ENCODE results near the gene APOL4. TPM values are rescaled to one million over a fixed set of nuclear protein-coding genes. Genes with fewer than 3 reads are reported as not detected.
"Not testable (repeated sequence)": the region's sequence is repeated elsewhere in the genome, so short reads cannot be mapped to it uniquely, and the experiment has no call there.

The APOL4 gene
- total RNA-seq, 1 experiment from 2014 or later = not detected

DNA sequence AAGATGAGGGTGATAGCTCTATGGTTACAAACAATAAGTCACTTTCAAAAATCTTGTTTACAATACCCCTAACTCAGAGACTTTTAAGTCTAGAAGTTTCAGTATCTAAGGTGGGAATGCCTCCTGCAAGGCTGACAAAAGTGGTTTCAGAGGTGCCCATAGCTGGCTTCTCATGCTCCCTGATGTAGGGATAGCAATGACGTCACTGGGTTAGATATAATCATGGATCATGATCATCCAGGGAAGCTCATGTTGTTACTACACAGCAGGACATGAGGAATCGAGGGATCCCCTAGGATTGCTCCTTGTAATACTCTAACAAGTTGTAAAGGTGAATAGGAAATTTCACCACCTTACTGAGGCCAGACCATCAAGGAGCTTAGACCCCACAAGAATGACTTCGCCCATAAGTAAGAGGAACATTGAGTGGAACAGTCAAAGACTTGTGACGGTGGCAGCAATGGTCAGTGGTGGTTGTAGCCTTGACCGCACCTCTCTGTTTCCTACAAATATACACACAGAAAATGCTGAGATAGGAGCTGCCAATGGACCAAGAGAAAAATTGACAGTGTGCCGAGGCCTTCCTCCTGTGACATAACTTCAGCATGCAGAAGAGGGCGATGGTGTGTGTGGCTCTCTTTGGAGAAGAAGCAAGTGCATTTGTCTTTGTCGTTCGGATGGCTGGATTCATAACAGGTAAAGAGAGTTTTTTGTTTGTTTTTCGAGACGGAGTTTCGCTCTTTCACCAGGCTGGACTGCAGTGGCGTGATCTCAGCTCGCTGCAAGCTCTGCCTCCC, 15.6 kb downstream of the APOL4 start:
- DNase-seq (ENCODE audit: low read depth) = no peak

DNA sequence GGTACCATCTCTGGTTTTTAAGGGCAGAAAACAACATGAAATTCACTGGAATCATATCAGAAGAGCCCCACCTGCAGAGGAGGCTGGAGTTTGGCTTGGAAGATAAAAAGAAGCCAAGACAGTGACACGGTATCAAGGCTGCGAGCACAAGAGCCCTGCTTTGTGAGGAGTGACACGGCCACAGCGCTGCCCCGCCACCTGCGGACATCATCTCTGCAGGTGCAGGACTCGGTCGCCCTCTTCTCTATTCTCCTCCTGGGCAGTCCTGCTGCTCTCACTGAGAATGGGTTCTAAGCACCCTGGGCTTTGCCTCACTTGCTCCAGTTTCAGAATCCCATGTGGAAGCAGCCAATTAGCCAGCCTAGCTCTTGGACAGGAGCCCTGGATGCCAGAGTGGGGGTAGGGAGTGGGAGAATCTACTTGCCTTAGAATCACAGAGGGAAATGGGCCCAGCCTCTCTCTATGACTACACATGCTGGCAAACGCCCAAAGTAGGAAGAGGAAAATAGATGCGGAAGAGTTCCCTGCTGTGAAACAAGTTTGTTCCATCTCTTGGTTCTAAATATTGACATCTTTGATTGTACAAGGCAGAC, 17.1 kb downstream of the APOL4 start:
- DNase-seq (ENCODE audit: low read depth) = no peak

DNA sequence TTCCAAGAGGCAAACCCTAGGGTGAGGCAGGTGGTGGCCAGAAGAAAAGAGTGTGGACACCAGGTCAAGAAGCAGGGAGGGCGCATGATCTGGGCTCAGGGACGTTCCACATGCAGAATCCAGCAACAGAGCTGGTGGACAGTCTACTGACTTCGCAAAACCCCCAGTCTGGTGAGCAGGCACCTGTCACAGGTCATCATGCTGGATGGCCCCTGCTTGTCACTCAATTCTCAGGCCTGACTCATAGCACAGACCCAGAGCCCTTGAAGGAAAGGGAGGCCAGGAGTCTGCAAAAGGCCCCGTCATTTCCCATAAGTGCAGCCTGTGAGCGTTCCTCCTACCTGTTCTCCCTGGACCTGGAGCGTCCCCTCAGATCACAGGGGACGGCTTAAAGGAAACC, 18.2 kb downstream of the APOL4 start:
- no peak for DNase-seq (ENCODE audit: low read depth)

DNA sequence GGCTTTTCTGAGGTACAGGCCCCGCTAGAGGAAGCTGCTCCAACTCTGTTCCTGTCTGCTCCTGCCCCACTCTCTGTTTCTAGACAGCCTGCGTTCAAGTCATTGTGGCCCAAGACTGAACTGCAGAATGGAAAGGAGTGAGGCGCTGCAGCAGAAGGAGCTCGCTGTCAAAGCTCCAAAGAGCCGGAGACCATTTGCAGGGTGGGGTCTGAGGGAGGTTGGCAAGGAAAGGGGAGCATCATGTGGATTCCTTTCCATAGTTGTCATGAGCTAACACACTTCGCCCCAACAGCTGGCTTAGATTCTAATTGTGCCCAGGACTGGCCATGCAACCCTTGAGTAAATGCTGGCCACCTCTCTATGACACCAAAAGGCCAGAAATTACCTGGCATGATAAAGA, 18.8 kb downstream of the APOL4 start:
- DNase-seq (ENCODE audit: low read depth) = no peak

DNA sequence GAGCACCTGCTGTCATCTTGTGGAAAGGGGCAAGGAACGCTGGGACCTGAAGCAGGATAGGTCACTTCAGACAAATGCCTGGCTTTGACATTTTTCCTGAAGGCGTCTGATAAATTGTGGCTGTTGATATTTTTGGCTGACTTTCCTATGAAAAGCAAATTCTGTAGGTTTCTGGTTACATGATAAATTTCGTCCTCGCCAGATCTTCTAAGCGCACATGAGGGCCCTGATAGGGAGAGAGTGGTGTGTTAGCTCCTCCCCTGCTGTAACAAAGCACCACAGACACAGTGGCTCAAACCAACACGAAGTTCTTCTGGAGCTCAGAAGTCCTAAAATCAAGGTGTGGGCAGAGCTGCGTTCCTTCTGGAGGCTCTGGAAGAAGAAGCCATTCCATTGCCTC, 19.6 kb downstream of the APOL4 start:
- no peak for DNase-seq (ENCODE audit: low read depth)

DNA sequence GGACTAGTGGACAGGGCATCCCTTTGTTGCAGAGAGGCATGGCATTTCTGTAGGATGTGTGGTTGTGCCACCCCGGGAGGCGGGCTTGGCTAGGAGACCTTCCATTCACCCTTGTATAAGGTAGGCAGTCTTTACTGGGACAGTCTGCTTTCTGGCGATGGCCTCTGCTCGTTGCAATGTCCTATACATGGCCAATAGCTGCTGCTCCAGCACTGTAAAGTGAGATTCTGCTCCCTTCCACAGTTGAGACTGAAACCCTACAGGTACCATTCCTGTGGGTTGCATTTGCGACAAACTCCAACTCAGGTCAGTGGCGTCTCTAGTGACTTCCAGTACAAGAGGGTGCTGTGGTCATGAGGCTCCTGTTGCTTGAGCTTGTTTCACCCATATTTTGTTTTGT, 20.7 kb downstream of the APOL4 start:
- DNase-seq (ENCODE audit: low read depth) = no peak

- peak; percentile 57 for DNase-seq (ENCODE audit: low read depth)
Observed at GRCh38 chr22:36180038-36180880, 21.4 kb downstream of the APOL4 start.

- DNase-seq (ENCODE audit: low read depth) = no peak
Observed at GRCh38 chr22:36177160-36177559, 24.4 kb downstream of the APOL4 start.

DNA sequence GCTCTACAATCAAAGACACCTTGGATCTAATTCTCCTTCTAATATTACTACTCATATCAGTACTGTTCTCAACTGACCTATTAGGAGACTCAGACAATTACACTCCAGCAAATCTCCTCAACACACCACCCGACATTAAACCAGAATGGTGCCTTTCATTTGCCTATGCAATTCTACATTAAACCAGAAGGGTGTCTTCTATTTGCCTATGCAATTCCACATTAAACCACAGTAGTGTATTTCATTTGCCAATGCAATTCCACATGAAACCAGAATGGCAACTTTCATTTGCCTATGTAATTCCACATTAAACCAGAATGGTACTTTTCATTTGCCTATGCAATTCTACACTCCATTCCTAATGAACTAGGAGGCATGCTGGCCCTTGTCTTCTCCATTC, 25.7 kb downstream of the APOL4 start:
- DNase-seq (ENCODE audit: low read depth) = no peak

DNA sequence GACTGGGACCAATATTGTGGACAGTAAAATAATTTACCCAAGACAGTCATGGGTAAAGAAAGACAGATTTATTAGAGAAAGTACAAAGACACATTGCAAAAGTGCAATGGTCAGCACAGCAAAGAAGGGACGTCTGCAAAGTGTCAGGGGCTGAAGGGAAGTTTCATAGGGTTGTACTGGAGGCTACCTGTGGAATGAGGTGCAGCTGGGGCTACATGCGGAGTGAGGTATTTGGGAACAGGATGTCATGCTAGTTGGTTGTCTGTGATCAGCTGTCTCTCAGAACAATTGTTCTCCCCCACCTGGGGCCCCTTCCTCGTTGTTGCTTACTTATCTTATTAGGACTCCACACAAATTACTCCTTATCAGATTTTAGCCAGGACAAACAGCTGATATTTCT, 29.7 kb downstream of the APOL4 start:
- DNase-seq (ENCODE audit: low read depth) = no peak

DNA sequence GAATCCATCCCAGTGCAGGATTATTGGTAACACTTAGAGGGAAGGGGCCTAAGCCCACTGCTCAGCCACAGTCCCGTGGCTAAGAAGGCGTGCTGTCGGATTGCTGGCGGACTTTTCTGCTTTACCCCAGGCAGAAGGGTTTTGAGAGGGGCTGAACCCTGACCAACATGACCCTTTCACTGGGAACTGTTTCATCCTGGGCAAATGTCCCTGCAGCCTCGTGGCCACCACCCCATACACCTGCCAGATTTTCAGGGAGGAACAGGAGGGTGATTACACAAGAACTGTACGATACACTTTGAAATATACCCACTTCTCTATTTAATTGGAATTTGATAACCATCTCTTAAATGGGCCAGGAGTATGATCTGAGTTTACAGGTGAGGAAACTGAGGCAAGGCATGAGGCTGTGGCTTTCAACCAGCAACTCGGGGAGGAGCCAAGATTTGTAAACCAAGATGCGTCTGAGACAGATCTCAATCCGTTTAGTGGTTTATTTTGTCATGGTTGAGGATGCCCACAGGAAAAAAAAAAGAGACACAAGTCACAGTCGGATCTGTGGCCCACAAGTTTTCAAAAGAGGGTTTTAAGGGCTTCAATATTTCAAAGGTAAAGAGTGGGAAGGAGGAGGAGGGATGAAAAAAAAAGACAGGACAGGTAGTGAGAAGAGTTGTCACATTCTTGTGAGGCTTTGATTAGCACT, 34.9 kb downstream of the APOL4 start:
- no peak for DNase-seq (ENCODE audit: low read depth)

DNA sequence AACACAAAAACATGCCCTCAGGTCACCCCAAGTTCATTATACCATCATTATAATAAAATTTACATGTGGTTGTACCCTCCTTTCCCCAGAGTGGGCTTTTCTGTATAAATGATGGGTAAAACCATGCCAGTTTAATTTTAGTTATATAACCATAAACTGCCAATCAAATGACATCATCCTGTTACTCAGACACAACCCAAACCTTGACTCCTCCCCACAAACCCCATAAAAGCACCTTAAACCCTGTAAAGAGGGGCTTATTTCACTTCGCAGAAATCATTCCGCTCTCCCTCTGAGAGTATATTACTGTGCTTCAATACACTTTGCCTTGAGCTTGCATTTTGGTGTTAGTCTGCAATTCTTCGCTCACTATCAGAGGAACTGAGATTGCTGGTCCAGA, 35.5 kb downstream of the APOL4 start:
- no peak for DNase-seq (ENCODE audit: low read depth)

DNA sequence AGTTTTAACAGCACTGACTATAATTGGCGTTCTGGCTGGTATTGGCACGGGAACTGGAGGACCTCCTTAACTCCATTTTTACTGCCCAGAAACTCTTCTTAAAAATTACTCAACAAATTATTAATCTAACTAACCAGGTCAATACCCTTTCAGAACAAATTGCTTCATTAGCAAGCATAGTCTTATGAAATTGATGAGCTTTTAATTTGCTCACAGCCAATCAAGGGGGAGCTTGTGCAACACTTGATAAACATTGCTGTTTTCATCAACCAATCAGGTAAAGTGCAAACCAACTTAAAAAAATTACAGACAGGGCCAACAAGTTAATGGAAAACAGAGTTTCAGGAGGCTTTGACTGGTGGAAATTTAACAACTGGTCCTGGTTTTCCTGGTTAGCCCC, 36.5 kb downstream of the APOL4 start:
- DNase-seq (ENCODE audit: low read depth) = no peak

GRCh38 chr22:36164621-36165020, 37.0 kb downstream of the APOL4 start:
- DNase-seq (ENCODE audit: low read depth) = no peak

DNA sequence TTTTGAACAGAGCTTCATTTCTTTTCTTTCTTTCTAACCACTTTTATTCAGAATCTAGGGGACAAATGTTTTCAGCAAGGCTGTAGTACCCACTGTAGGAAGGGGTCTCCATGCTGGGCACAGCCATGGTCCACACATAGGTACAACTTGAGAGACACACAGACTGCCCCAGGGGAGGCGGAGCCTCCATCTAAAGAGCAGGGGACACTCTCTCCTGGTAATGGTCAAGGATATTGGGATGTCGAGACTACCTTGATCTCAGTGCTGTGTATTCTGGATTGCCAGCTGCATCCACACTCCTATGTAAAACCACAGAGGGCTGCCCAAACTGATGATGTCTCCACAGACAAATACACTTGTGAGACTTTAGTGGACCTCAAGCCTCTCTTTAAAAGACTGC, 38.1 kb downstream of the APOL4 start:
- DNase-seq (ENCODE audit: low read depth) = no peak

- DNase-seq (ENCODE audit: low read depth) = no peak
Observed at GRCh38 chr22:36162127-36163034, 39.2 kb downstream of the APOL4 start.

DNA sequence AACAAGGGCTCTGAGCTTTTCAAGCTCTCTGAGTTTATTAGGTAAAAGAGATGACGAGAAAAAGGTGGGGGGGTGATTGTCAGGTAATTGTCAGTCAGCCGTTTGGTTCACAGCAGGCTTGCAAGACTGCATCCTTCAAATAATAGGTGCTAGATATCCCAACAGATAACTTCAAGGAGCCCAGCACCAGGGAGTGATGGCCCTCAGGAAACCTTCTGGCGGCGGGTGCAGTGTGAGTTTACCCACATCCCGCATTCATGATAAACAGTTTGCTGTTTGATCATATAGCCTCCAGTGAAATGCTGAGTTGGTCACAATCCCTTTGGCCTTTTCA, 39.8 kb downstream of the APOL4 start:
- DNase-seq (ENCODE audit: low read depth) = not testable (repeated sequence)

GRCh38 chr22:36160499-36160942, 41.1 kb downstream of the APOL4 start, which contains the start of gene APOL3:
Gene APOL3 (minus strand): TSS chr22:36160755. CDS start chr22:36149055, 11,700 bp downstream.
- peak; percentile 22 for DNase-seq (ENCODE audit: low read depth)

GRCh38 chr22:36156515-36157419, 44.8 kb downstream of the APOL4 start:
- peak; percentile 74 for DNase-seq (ENCODE audit: low read depth)
